Astrocyte of the cerebellum (primary cell): ENCODE results near the gene DDX23.

Source experiments
- DNase-seq: peaks from one replicate; pipeline ENCODE4 v3.0.0-alpha.2; 2011; ENCODE audit warnings: low read depth
- H3K4me3 ChIP-seq: 2 replicates; pipeline ENCODE4 v1.5.1; 2011; ENCODE audit warnings: mild to moderate bottlenecking, low read depth, low read length, moderate library complexity
- CTCF ChIP-seq: IDR thresholded peaks from 2 replicates; pipeline ENCODE4 v1.5.1; 2012; ENCODE audit warnings: low read length, low read depth, moderate library complexity, mild to moderate bottlenecking; ENCODE audit errors: missing control alignments
- in situ Hi-C: cut with HindIII; loops from 2 replicates; pipeline ENCODE4 v1.10.0; 2017; ENCODE audit warnings: low sequenced_read_pairs

DDX23 gene

GRCh38 chr12:48831257-48831656, 20.7 kb downstream of the DDX23 start:
- DNase-seq, result no peak
- in situ Hi-C loops, result no loop called here
- no peak overlapping the region for H3K4me3 ChIP-seq
- TF ChIP-seq CTCF, result no peak

GRCh38 chr12:48828841-48829575, 23.0 kb downstream of the DDX23 start:
- DNase-seq, result no peak
- no peak for TF ChIP-seq CTCF
- no peak overlapping the region for H3K4me3 ChIP-seq
- in situ Hi-C loops, result no loop called here

GRCh38 chr12:48828293-48828692, 23.7 kb downstream of the DDX23 start:
- in situ Hi-C loops, result no loop called here
- DNase-seq, result no peak
- TF ChIP-seq CTCF, result no peak
- H3K4me3 ChIP-seq, result no peak overlapping the region

GRCh38 chr12:48827513-48828096, 24.4 kb downstream of the DDX23 start:
- no peak for TF ChIP-seq CTCF
- no peak overlapping the region for H3K4me3 ChIP-seq
- DNase-seq, result no peak
- in situ Hi-C loops, result no loop called here

GRCh38 chr12:48827026-48827425, 24.9 kb downstream of the DDX23 start:
- in situ Hi-C loops, result no loop called here

GRCh38 chr12:48826209-48826855, 25.6 kb downstream of the DDX23 start:
- in situ Hi-C loops, result no loop called here
- no peak for TF ChIP-seq CTCF

More at GRCh38 chr12:48827026-48827425, 24.9 kb downstream of the DDX23 start:
- no peak for DNase-seq
- no peak for TF ChIP-seq CTCF
- no peak overlapping the region for H3K4me3 ChIP-seq

More at GRCh38 chr12:48826209-48826855, 25.6 kb downstream of the DDX23 start:
- no peak overlapping the region for H3K4me3 ChIP-seq
- no peak for DNase-seq
